Heart left ventricle (tissue), 13 donors: ENCODE data around the gene PDGFC.

ENCODE experiments used
- CTCF ChIP-seq, 12 donors: fragments of 200-600 bp; sonication (generic) in 4 of 12; IDR thresholded peaks; one replicate each; pipeline versions ENCODE4 v1.5.0 to v1.8.0; 2018 to 2022; ENCODE audit warnings: antibody characterized with exemption in 12 of 12, mild to moderate bottlenecking in 5 of 12
- POLR2A ChIP-seq, 2 donors: fragments of 450-650 bp; IDR thresholded peaks; one replicate each; pipeline ENCODE4 v1.6.1; 2017; ENCODE audit warnings: antibody characterized with exemption in 2 of 2, mild to moderate bottlenecking in 2 of 2, moderate library complexity in 2 of 2
- donor health status: ischemic (EF 13 %, LVEDD 7.1; RV severe dilation, severe dysfunction).
- donor health status: DM: no; HTN: yes; CAD: no.
- donor health status: DM: no; HTN: no; CAD: no.
- donor health status: ischemic (EF 25% LVEDD 6.9; RV normal size, moderate dysfunction).
- donor health status: ischemic (EF 25% LVEDD 5.7; RV mildly dilated, moderate dysfunction).
- donor health status: ischemic (EF 35%, LVEDD 5.7; RV mildly dilated, moderate dysfunction).
- donor health status: nonischemic (EF 11% LVEDD 7.7; RV severe dilation, severe dysfunction).
- donor health status: DM: yes; HTN: yes; CAD: no.
- donor health status: PGD.
- donor health status: ischemic (EF 29% LVEDD 5.4; RV normal size, mild dysfunction).
- donor health status: nonischemic (EF 23%, LVEDD 6.1; RV moderate dilation, normal function).

DNA sequence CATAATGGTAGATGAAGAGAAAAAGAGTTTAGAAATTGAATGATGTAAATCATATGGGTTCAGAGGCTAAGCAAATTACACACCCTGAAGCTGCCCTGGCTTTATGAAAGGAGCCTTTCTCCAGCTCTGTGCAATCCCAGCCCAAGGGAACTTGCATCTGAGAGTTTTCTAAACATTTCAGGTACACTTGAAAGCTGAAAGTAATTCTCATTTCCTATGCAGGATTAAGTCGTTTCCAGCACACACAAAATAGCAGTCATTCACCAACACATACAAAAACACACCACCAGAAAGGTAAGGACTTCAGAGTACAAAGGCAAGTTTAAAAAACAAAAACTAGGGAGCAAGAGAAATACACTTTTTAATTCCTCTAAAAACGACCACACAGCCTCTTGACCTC lies 1.7 kb downstream of the PDGFC start:
- TF ChIP-seq CTCF (IDR thresholded peaks at IDR 0.05) (no peak), POLR2A (IDR thresholded peaks at IDR 0.05) (no peak)
